ENCODE measurements around the gene ANGPTL4. TPM values are rescaled to one million over a fixed set of nuclear protein-coding genes. Genes with fewer than 3 reads are reported as not detected.

ANGPTL4 gene
- total RNA-seq, 2 donors from 2014 or later, result 1.8 TPM; not detected in 1

- no peak for ATAC-seq
- Mint-ChIP-seq H3K4me1 (ENCODE audit: low read depth in 2 of 2) (peaks cover 19 to 25% of the 10 kb centered on the region in 2 donors), H3K27me3 (no peaks in the 10 kb centered on the region), H3K4me3 (no peak overlapping the region), H3K27ac (no peak overlapping the region), H3K36me3 (peaks cover 5% of the 10 kb centered on the region), H3K9me3 (no peaks in the 10 kb centered on the region)
- DNase-seq (ENCODE audit: low spot score), result no peak
Observed at GRCh38 chr19:8324186-8325050, 39.5 kb upstream of the ANGPTL4 start.

DNA sequence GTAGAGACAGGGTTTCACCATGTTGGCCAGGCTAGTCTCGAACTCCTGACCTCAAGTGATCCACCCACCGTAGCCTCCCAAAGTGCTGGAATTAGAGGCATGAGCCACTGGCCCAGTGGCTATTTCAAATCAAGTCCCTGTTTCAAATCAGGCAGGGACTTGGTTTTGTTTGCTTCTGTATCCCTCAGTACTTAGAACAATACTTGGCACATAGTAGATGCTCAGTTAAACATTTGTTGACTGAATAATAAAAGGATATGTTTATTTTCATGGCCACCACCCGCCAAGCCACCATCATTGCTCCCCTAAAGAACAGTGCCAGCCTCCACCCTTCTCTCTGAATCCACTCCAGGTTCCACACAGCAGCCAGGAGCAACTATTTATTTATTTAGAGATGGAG, 38.5 kb upstream of the ANGPTL4 start:
- ATAC-seq (no peak), DNase-seq (ENCODE audit: low spot score) (no peak)
- H3K4me1 Mint-ChIP-seq (ENCODE audit: low read depth in 2 of 2), result peaks cover 11 to 15% of the 10 kb centered on the region in 2 donors
- H3K27me3 Mint-ChIP-seq, result no peaks in the 10 kb centered on the region
- no peaks in the 10 kb centered on the region for H3K9me3 Mint-ChIP-seq
- no peak overlapping the region for H3K4me3 Mint-ChIP-seq
- no peak overlapping the region for H3K27ac Mint-ChIP-seq
- H3K36me3 Mint-ChIP-seq, result peaks cover 4% of the 10 kb centered on the region

GRCh38 chr19:8329996-8330395, 34.0 kb upstream of the ANGPTL4 start:
- ATAC-seq, result no peak
- Mint-ChIP-seq H3K27me3 (no peaks in the 10 kb centered on the region), H3K9me3 (no peaks in the 10 kb centered on the region), H3K4me3 (no peak overlapping the region), H3K4me1 (ENCODE audit: low read depth in 2 of 2) (no peaks in the 10 kb centered on the region), H3K27ac (no peak overlapping the region), H3K36me3 (no peaks in the 10 kb centered on the region)
- DNase-seq (ENCODE audit: low spot score), result no peak

GRCh38 chr19:8331263-8331845, 32.6 kb upstream of the ANGPTL4 start:
- H3K9me3 Mint-ChIP-seq, result no peaks in the 10 kb centered on the region
- no peak overlapping the region for H3K27ac Mint-ChIP-seq
- peaks cover 0 to 3% of the 10 kb centered on the region in 2 donors for H3K4me1 Mint-ChIP-seq (ENCODE audit: low read depth in 2 of 2)

DNA sequence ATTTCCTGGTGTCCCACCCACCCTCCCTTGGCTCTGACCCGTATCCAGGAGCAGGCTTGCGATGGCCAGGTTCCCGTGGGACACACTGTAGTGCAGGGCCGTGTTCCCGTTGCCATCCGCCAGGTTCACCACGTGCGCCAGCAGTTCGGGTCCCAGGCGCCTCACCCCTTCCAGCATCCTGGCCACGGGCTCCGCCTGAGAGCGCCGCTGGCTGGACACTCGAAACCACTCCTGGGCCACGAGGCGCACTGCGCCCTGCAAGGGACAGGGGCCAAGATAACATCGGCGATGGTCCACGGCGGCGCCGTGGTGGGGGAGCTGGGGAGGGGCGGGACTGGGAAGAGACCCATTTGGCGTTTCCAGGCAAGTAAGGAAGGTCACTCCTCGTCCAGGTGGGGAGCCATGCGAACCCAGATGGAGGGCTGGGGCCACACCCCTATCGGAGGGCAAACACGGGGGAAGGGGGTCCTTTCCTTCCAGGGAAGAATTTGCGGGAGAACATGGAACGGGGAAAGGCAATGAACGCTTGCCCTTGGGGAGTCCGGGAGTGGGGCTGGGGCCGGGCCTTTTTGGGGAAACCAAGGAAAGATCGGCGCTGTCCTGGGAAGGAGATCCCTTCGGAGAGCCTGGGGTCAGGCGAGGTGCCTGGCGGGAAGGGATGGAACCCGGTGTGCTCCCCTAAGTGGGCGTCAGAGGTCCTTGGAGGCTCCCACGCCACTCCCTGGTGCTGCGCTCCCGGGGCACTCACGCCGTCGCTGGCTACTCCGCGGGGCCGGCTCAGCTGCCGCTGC, 30.8 kb upstream of the ANGPTL4 start:
- H3K9me3 Mint-ChIP-seq, result no peaks in the 10 kb centered on the region
- H3K27me3 Mint-ChIP-seq, result no peaks in the 10 kb centered on the region
- no peak for DNase-seq (ENCODE audit: low spot score)

More at GRCh38 chr19:8331263-8331845, 32.6 kb upstream of the ANGPTL4 start:
- Mint-ChIP-seq H3K36me3 (no peaks in the 10 kb centered on the region), H3K4me3 (no peak overlapping the region), H3K27me3 (no peaks in the 10 kb centered on the region)
- ATAC-seq (no peak), DNase-seq (ENCODE audit: low spot score) (no peak)

GRCh38 chr19:8333767-8334457, 30.0 kb upstream of the ANGPTL4 start:
- Mint-ChIP-seq H3K27me3 (no peaks in the 10 kb centered on the region), H3K4me3 (peak overlapping the region; percentile 42), H3K9me3 (no peaks in the 10 kb centered on the region), H3K36me3 (no peaks in the 10 kb centered on the region), H3K27ac (no peak overlapping the region), H3K4me1 (ENCODE audit: low read depth in 2 of 2) (peaks cover 0 to 6% of the 10 kb centered on the region in 2 donors)
- no peak for ATAC-seq
- no peak for DNase-seq (ENCODE audit: low spot score)

More for the DNA sequence above, 30.8 kb upstream of the ANGPTL4 start:
- Mint-ChIP-seq H3K27ac (no peak overlapping the region), H3K4me3 (no peak overlapping the region), H3K36me3 (no peaks in the 10 kb centered on the region), H3K4me1 (ENCODE audit: low read depth in 2 of 2) (peaks cover 0 to 6% of the 10 kb centered on the region in 2 donors)
- ATAC-seq, result no peak

DNA sequence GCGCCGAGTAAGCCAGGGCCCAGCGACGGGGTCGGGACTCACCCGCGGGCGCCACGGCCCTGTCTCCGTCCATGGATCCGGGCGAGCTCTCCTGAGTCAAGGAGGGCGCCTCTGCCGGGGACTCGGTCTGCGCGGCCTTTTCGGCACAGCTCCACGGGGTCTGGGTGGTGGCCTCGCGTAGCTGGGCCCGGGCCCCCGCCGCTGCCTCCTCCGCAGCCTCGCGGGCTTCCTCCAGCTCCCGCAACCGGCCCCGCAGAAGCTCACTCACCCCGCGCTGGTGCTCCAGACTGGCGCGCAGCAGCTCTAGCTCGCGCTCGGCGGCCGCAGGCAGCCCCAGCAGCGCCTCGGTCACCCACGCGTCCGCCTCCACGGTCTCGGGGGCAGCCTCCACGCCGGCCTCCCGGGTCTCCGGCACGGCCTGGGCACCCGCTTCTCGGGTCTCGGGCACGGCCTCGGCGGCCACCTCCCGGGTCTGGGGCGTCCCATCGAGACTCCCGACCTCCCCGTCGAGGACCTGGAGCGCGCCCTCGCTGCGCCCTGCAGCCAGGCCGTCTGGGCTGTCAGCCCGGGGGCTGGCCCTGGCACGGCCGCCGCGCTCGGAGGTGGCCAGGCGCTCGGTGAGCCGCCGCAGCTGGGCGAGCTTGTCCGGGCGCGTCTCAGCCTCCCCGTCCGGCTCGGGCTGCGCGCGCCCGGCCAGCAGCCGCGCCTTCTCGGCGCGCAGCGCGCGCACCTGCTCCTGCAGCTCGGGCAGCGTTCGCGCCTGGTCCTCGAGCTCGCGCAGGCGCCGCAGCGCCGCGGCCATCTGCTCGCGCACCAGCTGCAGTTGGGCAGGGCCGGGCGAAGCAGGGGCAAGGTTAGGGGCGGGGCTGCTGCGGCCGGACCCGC, 29.3 kb upstream of the ANGPTL4 start:
- no peaks in the 10 kb centered on the region for H3K27me3 Mint-ChIP-seq
- no peaks in the 10 kb centered on the region for H3K9me3 Mint-ChIP-seq
- H3K4me1 Mint-ChIP-seq (ENCODE audit: low read depth in 2 of 2), result peaks cover 0 to 6% of the 10 kb centered on the region in 2 donors
- no peak overlapping the region for H3K27ac Mint-ChIP-seq
- ATAC-seq (peak; percentile 79 to 93), DNase-seq (ENCODE audit: low spot score) (peak; percentile 84)
- no peaks in the 10 kb centered on the region for H3K36me3 Mint-ChIP-seq
- peak overlapping the region; percentile 42 for H3K4me3 Mint-ChIP-seq

DNA sequence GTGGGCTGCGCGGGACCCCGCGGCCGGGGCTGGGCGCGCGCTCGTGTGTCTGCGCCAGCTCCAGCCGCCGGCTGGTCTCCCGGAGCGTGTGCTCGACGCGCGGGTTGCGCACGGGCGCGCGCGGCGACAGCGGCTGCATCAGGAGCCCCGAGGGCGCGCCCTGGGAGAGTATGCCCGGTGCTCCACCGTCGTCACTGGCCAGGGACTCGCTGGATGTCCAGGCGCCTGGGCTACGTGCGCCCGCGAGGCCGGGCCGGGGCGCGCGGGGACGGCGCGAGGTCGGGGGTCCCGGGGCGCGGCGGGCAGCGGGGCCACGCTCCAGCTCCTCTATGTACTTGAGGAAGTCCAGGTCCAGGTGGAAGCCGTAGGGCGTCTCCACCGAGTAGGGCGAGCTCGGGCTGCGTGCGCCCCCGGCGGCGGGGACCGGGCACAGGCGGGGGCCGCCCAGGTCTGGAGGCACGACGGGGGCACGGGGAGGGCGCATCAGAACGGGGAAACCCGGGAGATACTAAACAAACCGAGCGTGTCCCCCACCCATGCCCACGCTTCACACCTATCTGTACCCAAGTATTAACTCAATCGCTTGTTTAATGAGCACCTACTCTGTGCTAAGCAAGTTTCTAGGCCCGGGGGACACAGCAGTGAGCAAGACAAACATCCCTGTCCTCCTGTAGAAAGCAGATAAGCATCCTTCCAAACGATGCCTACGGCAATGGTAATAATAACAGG, 28.4 kb upstream of the ANGPTL4 start:
- no peaks in the 10 kb centered on the region for H3K36me3 Mint-ChIP-seq
- H3K9me3 Mint-ChIP-seq, result no peaks in the 10 kb centered on the region
- peak overlapping the region; percentile 23 for H3K4me3 Mint-ChIP-seq
- H3K27ac Mint-ChIP-seq, result no peak overlapping the region
- H3K27me3 Mint-ChIP-seq, result no peaks in the 10 kb centered on the region
- DNase-seq (ENCODE audit: low spot score) (no peak), ATAC-seq (peak; percentile 66 to 69)
- H3K4me1 Mint-ChIP-seq (ENCODE audit: low read depth in 2 of 2), result peaks cover 0 to 6% of the 10 kb centered on the region in 2 donors

- H3K36me3 Mint-ChIP-seq, result no peaks in the 10 kb centered on the region
- ATAC-seq, result no peak
- DNase-seq (ENCODE audit: low spot score), result no peak
- H3K27ac Mint-ChIP-seq, result no peak overlapping the region
- H3K4me3 Mint-ChIP-seq, result peak overlapping the region; percentile 23
- H3K27me3 Mint-ChIP-seq, result no peaks in the 10 kb centered on the region
- peaks cover 0 to 9% of the 10 kb centered on the region in 2 donors for H3K4me1 Mint-ChIP-seq (ENCODE audit: low read depth in 2 of 2)
- no peaks in the 10 kb centered on the region for H3K9me3 Mint-ChIP-seq
Observed at GRCh38 chr19:8336072-8336569, 27.8 kb upstream of the ANGPTL4 start.

DNA sequence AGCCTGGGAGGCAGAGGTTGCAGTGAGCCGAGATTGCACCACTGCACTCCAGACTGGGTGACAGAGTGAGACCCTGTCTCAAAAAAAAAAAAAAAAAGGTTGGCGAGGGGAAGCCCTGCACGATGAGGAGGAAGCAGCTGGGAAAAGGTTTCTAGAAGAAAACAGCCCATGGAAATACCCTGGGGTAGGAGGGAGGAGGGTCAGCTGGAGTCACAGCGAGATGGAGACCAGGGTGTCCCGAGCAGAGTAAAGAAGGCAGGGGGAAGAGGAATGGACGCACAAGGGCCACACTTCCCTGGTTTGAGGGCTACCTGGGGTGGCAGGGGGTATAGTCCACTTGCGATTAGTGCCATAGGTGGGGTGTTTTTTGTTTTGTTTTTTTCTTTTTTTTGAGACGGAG, 27.3 kb upstream of the ANGPTL4 start:
- Mint-ChIP-seq H3K36me3 (no peaks in the 10 kb centered on the region), H3K4me3 (no peak overlapping the region), H3K9me3 (no peaks in the 10 kb centered on the region), H3K27ac (no peak overlapping the region), H3K4me1 (ENCODE audit: low read depth in 2 of 2) (peaks cover 0 to 9% of the 10 kb centered on the region in 2 donors), H3K27me3 (no peaks in the 10 kb centered on the region)
- no peak for DNase-seq (ENCODE audit: low spot score)
- no peak for ATAC-seq

GRCh38 chr19:8337728-8338127, 26.2 kb upstream of the ANGPTL4 start:
- Mint-ChIP-seq H3K4me1 (ENCODE audit: low read depth in 2 of 2) (peaks cover 0 to 9% of the 10 kb centered on the region in 2 donors), H3K9me3 (no peaks in the 10 kb centered on the region), H3K4me3 (no peak overlapping the region), H3K36me3 (no peaks in the 10 kb centered on the region), H3K27me3 (no peaks in the 10 kb centered on the region), H3K27ac (no peak overlapping the region)
- ATAC-seq (no peak), DNase-seq (ENCODE audit: low spot score) (no peak)

GRCh38 chr19:8338835-8339234, 25.1 kb upstream of the ANGPTL4 start:
- no peaks in the 10 kb centered on the region for H3K9me3 Mint-ChIP-seq
- H3K4me1 Mint-ChIP-seq (ENCODE audit: low read depth in 2 of 2), result peaks cover 7 to 15% of the 10 kb centered on the region in 2 donors
- H3K27me3 Mint-ChIP-seq, result no peaks in the 10 kb centered on the region
- no peaks in the 10 kb centered on the region for H3K36me3 Mint-ChIP-seq
- H3K4me3 Mint-ChIP-seq, result no peak overlapping the region
- H3K27ac Mint-ChIP-seq, result no peak overlapping the region
- DNase-seq (ENCODE audit: low spot score) (no peak), ATAC-seq (no peak)

All from natural killer cell treated with Interleukin-12 subunit alpha and Interleukin-12 subunit beta and Interleukin-15 and Interleukin-18, amount 100 ng/mL, for 72 hours (primary cell).